ENCODE measurements around the gene FLT3.
"Not testable (repeated sequence)": the region's sequence is repeated elsewhere in the genome, so short reads cannot be mapped to it uniquely, and the experiment has no call there.

Gene FLT3

GRCh38 chr13:28092431-28092830, 7.9 kb downstream of the FLT3 start:
- TF ChIP-seq, protein P1, sequence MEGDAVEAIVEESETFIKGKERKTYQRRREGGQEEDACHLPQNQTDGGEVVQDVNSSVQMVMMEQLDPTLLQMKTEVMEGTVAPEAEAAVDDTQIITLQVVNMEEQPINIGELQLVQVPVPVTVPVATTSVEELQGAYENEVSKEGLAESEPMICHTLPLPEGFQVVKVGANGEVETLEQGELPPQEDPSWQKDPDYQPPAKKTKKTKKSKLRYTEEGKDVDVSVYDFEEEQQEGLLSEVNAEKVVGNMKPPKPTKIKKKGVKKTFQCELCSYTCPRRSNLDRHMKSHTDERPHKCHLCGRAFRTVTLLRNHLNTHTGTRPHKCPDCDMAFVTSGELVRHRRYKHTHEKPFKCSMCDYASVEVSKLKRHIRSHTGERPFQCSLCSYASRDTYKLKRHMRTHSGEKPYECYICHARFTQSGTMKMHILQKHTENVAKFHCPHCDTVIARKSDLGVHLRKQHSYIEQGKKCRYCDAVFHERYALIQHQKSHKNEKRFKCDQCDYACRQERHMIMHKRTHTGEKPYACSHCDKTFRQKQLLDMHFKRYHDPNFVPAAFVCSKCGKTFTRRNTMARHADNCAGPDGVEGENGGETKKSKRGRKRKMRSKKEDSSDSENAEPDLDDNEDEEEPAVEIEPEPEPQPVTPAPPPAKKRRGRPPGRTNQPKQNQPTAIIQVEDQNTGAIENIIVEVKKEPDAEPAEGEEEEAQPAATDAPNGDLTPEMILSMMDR (IDR thresholded peaks at IDR 0.05; ENCODE audit: low read depth, low read length, missing control alignments) = no peak
- in situ Hi-C loops (cut with HindIII; ENCODE audit: low sequenced_read_pairs) = no loop called here
- DNase-seq (ENCODE audit: low read depth) = no peak
- H3K4me3 ChIP-seq (ENCODE audit: low read depth, low read length) = no peak overlapping the region

GRCh38 chr13:28089065-28089464, 11.3 kb downstream of the FLT3 start:
- no peak overlapping the region for H3K4me3 ChIP-seq (ENCODE audit: low read depth, low read length)
- TF ChIP-seq, protein P1 (IDR thresholded peaks at IDR 0.05; ENCODE audit: low read depth, low read length, missing control alignments) = no peak
- in situ Hi-C loops (cut with HindIII; ENCODE audit: low sequenced_read_pairs) = no loop called here

GRCh38 chr13:28077820-28078219, 22.6 kb downstream of the FLT3 start:
- in situ Hi-C loops (cut with HindIII; ENCODE audit: low sequenced_read_pairs); H3K4me3 ChIP-seq (ENCODE audit: low read depth, low read length); DNase-seq (ENCODE audit: low read depth): not testable (repeated sequence)

More at GRCh38 chr13:28089065-28089464, 11.3 kb downstream of the FLT3 start:
- DNase-seq (ENCODE audit: low read depth) = no peak

DNA sequence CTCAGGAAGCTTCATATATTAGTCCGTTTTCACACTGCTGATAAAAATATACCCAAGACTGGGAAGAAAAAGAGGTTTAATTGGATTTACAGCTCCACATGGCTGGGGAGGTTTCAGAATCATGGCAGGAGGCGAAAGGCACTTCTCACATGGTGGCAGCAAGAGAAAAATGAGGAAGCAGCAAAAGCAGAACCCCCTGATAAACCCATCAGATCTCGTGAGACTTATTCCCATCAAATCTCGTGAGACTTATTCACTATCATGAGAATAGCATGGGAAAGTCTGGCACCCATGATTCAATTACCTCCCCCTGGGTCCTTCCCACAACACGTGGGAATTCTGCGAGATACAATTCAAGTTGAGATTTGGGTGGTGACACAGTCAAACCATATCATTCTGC, 23.1 kb downstream of the FLT3 start:
- DNase-seq (ENCODE audit: low read depth) = no peak
- no peak overlapping the region for H3K4me3 ChIP-seq (ENCODE audit: low read depth, low read length)
- in situ Hi-C loops (cut with HindIII; ENCODE audit: low sequenced_read_pairs) = no loop called here
- TF ChIP-seq, protein P1 (IDR thresholded peaks at IDR 0.05; ENCODE audit: low read depth, low read length, missing control alignments) = no peak

DNA sequence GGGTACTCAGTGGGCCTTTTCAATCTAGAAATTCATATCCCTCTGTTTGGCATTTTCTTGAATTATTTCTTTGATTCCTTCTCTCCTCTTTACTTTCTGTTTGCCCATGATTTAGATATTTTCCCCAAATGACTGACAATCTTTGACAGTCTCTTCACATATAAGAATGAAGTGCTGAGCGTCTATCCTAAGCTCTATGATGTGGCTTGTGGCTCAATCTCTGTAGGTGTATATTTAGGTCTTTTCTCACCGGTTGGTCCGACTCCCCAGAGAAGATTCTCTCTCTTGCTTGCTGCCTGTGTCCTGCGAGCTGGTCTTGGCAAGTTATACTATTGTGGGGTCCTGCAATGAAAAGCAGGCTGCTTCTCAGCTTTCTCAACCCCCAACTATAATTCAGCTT, 29.0 kb downstream of the FLT3 start:
- TF ChIP-seq, protein P1 (IDR thresholded peaks at IDR 0.05; ENCODE audit: low read depth, low read length, missing control alignments) = no peak
- H3K4me3 ChIP-seq (ENCODE audit: low read depth, low read length) = no peak overlapping the region
- in situ Hi-C loops (cut with HindIII; ENCODE audit: low sequenced_read_pairs) = no loop called here
- DNase-seq (ENCODE audit: low read depth) = no peak

- TF ChIP-seq, protein P1 (IDR thresholded peaks at IDR 0.05; ENCODE audit: low read depth, low read length, missing control alignments) = no peak
- H3K4me3 ChIP-seq (ENCODE audit: low read depth, low read length) = no peak overlapping the region
- in situ Hi-C loops (cut with HindIII; ENCODE audit: low sequenced_read_pairs) = no loop called here
- no peak for DNase-seq (ENCODE audit: low read depth)
These were observed 32.9 kb downstream of the FLT3 start for GRCh38 chr13:28067491-28067890.

DNA sequence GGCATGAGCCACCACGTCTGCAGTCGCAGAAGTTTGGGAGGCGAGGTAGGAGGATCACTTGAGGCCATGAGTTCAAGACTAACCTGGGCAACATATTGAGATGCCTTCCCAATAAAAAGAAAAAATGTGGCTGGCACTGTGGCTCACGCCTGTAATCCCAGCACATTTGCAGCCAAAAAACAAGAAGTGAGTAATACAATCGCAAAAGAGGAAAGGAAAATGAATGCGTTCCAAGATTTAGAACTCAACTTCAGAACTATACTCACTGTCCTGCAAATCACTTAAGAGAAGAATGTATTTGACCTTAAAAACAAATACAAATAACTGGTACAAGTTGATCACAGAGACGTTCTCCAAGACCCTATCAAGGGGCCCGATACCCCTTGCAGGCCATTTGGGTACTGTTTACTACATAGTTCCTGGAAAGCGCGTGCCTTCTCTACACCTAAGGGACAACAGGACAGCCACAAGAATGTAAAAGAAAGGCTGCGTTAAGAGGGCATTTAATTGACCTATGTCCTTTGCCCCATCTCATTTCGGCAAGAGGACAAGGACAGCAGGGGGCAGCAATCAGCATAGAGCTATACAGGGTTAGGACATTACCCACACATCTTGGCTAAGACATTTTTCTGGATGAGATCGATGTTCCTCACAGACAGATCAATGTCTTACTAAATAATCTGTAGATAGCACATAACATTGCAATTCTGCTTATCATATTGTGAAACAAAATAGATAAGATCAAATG, 41.3 kb downstream of the FLT3 start:
- DNase-seq (ENCODE audit: low read depth) = no peak
- H3K4me3 ChIP-seq (ENCODE audit: low read depth, low read length) = no peak overlapping the region
- in situ Hi-C loops (cut with HindIII; ENCODE audit: low sequenced_read_pairs) = no loop called here
- TF ChIP-seq, protein P1 (IDR thresholded peaks at IDR 0.05; ENCODE audit: low read depth, low read length, missing control alignments) = peak; percentile 24

All from astrocyte of the cerebellum (primary cell).